MCF 10A (cell line): ENCODE data around the gene PTGIS. TPM values are rescaled to one million over a fixed set of nuclear protein-coding genes. Genes with fewer than 3 reads are reported as not detected.

ENCODE experiments used
- BruUV-seq: library from RNA; stranded (reverse); fragments of 400-500 nt; replicated peaks from 2 replicates; lab custom pipeline; 2021; lab: Mats Ljungman, UMichigan
- CTCF ChIA-PET: fragments of 300-600 bp; sonication (Branson Sonifier 250); formaldehyde crosslinking; extraction: SDS; loops from one replicate; lab custom pipeline; 2021; ENCODE audit warnings: antibody characterized with exemption, inconsistent platforms; lab: Yijun Ruan, JAX
- POLR2A ChIA-PET: fragments of 300-600, 350-650 bp; sonication (Branson Sonifier 250); formaldehyde crosslinking; extraction: SDS; loops from one replicate; lab custom pipeline; 2020; ENCODE audit warnings: antibody characterized with exemption, inconsistent platforms; lab: Yijun Ruan, JAX
- DNase-seq: peaks from one replicate; pipeline ENCODE4 v3.0.0-alpha.2; 2018; ENCODE audit not compliant: unreplicated experiment
- H3K27ac Mint-ChIP-seq: one replicate; pipeline ENCODE4 v1.8.0; 2022; ENCODE audit warnings: mild to moderate bottlenecking, low read depth, mixed read lengths; ENCODE audit not compliant: unreplicated experiment
- H3K27me3 Mint-ChIP-seq: one replicate; pipeline ENCODE4 v1.8.0; 2022; ENCODE audit warnings: mixed read lengths; ENCODE audit not compliant: insufficient read depth, unreplicated experiment
- H3K36me3 Mint-ChIP-seq: one replicate; pipeline ENCODE4 v1.8.0; 2022; ENCODE audit warnings: mild to moderate bottlenecking, moderate library complexity, mixed read lengths; ENCODE audit not compliant: insufficient read depth, unreplicated experiment
- H3K4me1 Mint-ChIP-seq: one replicate; pipeline ENCODE4 v1.8.0; 2022; ENCODE audit warnings: mixed read lengths; ENCODE audit not compliant: insufficient read depth, unreplicated experiment
- H3K4me3 Mint-ChIP-seq: one replicate; pipeline ENCODE4 v1.8.0; 2022; ENCODE audit warnings: mild to moderate bottlenecking, moderate library complexity, mixed read lengths; ENCODE audit not compliant: unreplicated experiment
- H3K9me3 Mint-ChIP-seq: one replicate; pipeline ENCODE4 v1.8.0; 2022; ENCODE audit warnings: mixed read lengths; ENCODE audit not compliant: unreplicated experiment
- intact Hi-C: fragments of 100-400 bp; cut with micrococcal nuclease; formaldehyde crosslinking; loops from 2 replicates; pipeline ENCODE4 v1.14.1; 2022
- total RNA-seq: library from RNA; stranded (reverse); gene quantifications from 2 replicates; pipeline ENCODE4 v1.2.3, GENCODE V29; 2022
- TF ChIP-seq, protein P1 (sequence below): fragments of 200-600 bp; IDR thresholded peaks from one replicate; pipeline ENCODE4 v1.8.0; 2022; ENCODE audit warnings: antibody characterized with exemption, mild to moderate bottlenecking; ENCODE audit not compliant: unreplicated experiment

Gene PTGIS
- total RNA-seq, 1 experiment from 2014 or later: not detected

DNA sequence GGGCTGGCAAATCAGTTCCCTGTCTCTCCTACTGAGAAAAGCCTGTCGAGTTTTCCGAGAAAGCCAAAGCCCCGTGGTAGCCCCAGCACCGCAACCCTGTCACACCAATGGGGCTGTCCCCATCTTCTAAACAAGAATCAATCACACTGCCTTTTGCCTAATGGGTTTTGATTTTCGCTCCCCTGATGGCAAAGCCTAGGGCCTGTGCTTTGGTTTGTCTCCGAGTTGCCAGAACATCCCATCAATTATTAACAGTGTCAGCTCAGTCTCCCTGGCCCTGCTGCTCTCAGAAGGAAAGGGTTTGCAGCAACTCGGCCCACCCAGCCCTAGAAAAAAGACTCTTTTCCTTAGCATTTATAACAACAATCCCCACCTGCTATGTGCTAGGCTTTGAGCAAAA lies 89.7 kb downstream of the PTGIS start:
- Mint-ChIP-seq H3K4me3 (no peak overlapping the region), H3K36me3 (peaks cover 18% of the 10 kb centered on the region), H3K27me3 (no peaks in the 10 kb centered on the region), H3K27ac (no peak overlapping the region), H3K9me3 (no peaks in the 10 kb centered on the region), H3K4me1 (peaks cover 16% of the 10 kb centered on the region)
- TF ChIP-seq, protein P1, sequence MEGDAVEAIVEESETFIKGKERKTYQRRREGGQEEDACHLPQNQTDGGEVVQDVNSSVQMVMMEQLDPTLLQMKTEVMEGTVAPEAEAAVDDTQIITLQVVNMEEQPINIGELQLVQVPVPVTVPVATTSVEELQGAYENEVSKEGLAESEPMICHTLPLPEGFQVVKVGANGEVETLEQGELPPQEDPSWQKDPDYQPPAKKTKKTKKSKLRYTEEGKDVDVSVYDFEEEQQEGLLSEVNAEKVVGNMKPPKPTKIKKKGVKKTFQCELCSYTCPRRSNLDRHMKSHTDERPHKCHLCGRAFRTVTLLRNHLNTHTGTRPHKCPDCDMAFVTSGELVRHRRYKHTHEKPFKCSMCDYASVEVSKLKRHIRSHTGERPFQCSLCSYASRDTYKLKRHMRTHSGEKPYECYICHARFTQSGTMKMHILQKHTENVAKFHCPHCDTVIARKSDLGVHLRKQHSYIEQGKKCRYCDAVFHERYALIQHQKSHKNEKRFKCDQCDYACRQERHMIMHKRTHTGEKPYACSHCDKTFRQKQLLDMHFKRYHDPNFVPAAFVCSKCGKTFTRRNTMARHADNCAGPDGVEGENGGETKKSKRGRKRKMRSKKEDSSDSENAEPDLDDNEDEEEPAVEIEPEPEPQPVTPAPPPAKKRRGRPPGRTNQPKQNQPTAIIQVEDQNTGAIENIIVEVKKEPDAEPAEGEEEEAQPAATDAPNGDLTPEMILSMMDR: no peak
- ChIA-PET POLR2A (no interaction called here), CTCF (interaction anchor here (0.6 to 1.4 kb wide), 4 partner anchors 43 to 144 kb away, joined by 3 to 4 read pairs (median 3); no protein-coding TSS in a partner anchor)
- intact Hi-C loops: no loop called here
- no peak for DNase-seq
- no TSS peak for BruUV-seq

DNA sequence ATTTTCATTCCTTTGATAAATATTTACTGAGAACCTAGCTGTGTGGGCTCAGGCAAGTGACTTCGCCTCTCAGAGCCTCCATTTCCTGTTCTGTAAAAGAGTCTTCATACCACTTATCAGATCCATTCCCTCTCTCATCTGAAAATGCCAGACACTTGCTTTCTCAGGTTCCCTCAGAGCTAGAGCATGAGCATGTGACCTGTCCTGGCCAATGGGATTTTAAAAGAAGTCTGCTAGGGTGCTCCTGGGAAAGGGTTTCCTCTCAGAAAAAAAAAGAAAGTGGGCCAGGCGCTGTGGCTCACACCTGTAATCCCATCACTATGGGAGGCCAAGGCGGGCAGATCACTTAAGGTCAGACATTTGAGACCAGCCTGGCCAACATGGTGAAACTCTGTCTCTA lies 90.7 kb downstream of the PTGIS start:
- DNase-seq: no peak
- Mint-ChIP-seq H3K27me3 (no peaks in the 10 kb centered on the region), H3K36me3 (peaks cover 18% of the 10 kb centered on the region), H3K4me1 (peaks cover 16% of the 10 kb centered on the region), H3K9me3 (no peaks in the 10 kb centered on the region), H3K27ac (no peak overlapping the region), H3K4me3 (no peak overlapping the region)
- ChIA-PET CTCF (interaction anchor here (0.6 to 1.6 kb wide), 5 partner anchors 10 to 146 kb away, joined by 3 to 5 read pairs (median 3); no protein-coding TSS in a partner anchor), POLR2A (interaction anchor here (0.9 to 1.3 kb wide), 2 partner anchors 54 to 95 kb away, joined by 4 to 5 read pairs; no protein-coding TSS in a partner anchor)
- intact Hi-C loops: no loop called here
- TF ChIP-seq, protein P1: no peak
- BruUV-seq: no TSS peak

DNA sequence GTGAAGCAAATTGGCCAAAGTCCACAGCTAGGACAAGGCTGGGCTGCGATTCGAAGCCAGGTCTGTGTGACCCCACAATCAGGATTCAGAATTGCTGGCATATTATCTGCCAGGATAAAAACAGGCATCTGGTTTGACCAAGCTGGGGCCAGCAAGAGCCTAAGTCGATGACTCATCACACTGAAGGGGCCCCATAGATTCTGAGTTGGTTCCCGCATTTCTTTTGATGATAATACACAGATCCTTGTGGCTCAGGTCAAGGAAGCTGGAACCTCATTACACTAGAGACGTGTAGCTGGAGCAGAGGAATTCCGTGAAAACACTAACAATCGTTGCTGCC lies 92.0 kb downstream of the PTGIS start:
- ChIA-PET POLR2A (interaction anchor here (1.3 to 1.8 kb wide), 2 partner anchors 8 to 94 kb away, joined by 4 read pairs; no protein-coding TSS in a partner anchor), CTCF (interaction anchor here (0.5 to 3.0 kb wide), 8 partner anchors 9 to 248 kb away, joined by 3 to 16 read pairs (median 3); no protein-coding TSS in a partner anchor)
- no TSS peak for BruUV-seq
- DNase-seq: no peak
- H3K36me3 Mint-ChIP-seq: peaks cover 12% of the 10 kb centered on the region
- peaks cover 15% of the 10 kb centered on the region for H3K4me1 Mint-ChIP-seq
- no peaks in the 10 kb centered on the region for H3K27me3 Mint-ChIP-seq
- TF ChIP-seq, protein P1: no peak
- intact Hi-C loops: no loop called here
- no peak overlapping the region for H3K4me3 Mint-ChIP-seq
- no peaks in the 10 kb centered on the region for H3K9me3 Mint-ChIP-seq
- no peak overlapping the region for H3K27ac Mint-ChIP-seq

DNA sequence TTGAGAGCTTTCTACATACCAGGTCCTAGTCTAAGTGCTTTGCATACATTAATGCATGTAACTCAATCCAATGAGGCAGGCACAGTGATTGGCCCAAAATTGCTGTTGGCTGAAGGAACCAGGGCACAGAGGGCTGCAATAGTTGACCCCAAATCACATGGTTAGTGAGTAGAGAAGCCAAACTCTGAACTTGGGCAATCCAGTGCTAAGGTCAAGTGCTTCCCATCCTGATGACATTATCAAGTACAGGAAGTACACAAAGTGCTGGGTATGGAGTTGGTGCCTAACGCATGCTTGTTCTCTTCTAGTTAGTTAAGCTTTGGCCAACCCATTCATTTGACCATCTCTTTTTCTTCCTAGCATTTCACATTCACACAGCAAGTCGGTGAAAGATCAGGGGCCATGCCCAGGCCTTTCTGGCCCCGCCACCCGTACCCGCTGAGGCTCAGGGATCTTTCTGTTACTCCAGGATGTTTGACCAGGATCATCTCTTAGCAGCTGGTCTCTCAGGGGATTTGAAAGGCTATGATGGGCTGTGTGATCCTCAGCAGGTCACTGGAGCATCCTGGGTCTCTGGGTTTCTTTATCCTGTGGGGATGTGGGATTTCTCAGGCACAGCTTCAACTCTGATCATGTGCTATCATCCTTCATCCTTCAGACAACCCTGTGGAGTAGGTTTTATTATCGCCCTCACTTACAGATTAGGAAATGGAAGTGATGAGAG lies 92.5 kb downstream of the PTGIS start:
- Mint-ChIP-seq H3K27me3 (no peaks in the 10 kb centered on the region), H3K36me3 (peaks cover 12% of the 10 kb centered on the region), H3K4me3 (no peak overlapping the region), H3K4me1 (peaks cover 15% of the 10 kb centered on the region), H3K9me3 (no peaks in the 10 kb centered on the region), H3K27ac (no peak overlapping the region)
- intact Hi-C loops: no loop called here
- TF ChIP-seq, protein P1: no peak
- ChIA-PET CTCF (interaction anchor here (0.5 to 3.0 kb wide), 9 partner anchors 9 to 142 kb away, joined by 3 to 16 read pairs (median 3); no protein-coding TSS in a partner anchor), POLR2A (interaction anchor here (1.8 kb wide), 1 partner anchor 9 kb away, joined by 4 read pairs; no protein-coding TSS in a partner anchor)
- no peak for DNase-seq
- BruUV-seq: no TSS peak
